Measurements from ENCODE around the gene NKX3-2.

GRCh38 chr4:13558881-13559280, 14.6 kb upstream of the NKX3-2 start:
- no peak for TF ChIP-seq CTCF (conservative IDR thresholded peaks at IDR 0.05; ENCODE audit: low read depth, low read length)
- TF ChIP-seq EZH2 (IDR thresholded peaks at IDR 0.05; ENCODE audit: low read length, unreplicated experiment) = no peak
